IPS-18c (cell line): Measurements from ENCODE around the gene MYD88.

Experiments used
- H3K4me3 ChIP-seq: 2 replicates; pipeline ENCODE4 v1.7.0; 2013; ENCODE audit warnings: low read depth, mild to moderate bottlenecking, low read length, moderate library complexity; ENCODE audit not compliant: insufficient read depth
- H3K9me3 ChIP-seq: one replicate; pipeline ENCODE4 v1.6.1; 2013; ENCODE audit warnings: mild to moderate bottlenecking, low read length, moderate library complexity; ENCODE audit not compliant: control insufficient read depth, insufficient read depth

MYD88 gene

GRCh38 chr3:38120693-38121450 is 17.6 kb upstream of the MYD88 start:
- H3K4me3 ChIP-seq: no peak overlapping the region
- no peaks in the 10 kb centered on the region for H3K9me3 ChIP-seq

- Histone ChIP-seq H3K4me3 (no peak overlapping the region), H3K9me3 (no peaks in the 10 kb centered on the region)
These were observed 17.0 kb upstream of the MYD88 start for GRCh38 chr3:38121451-38121831.

GRCh38 chr3:38121832-38122461 is 16.5 kb upstream of the MYD88 start:
- Histone ChIP-seq H3K4me3 (no peak overlapping the region), H3K9me3 (no peaks in the 10 kb centered on the region)

GRCh38 chr3:38122712-38123290 is 15.7 kb upstream of the MYD88 start:
- no peak overlapping the region for H3K4me3 ChIP-seq

GRCh38 chr3:38124324-38125122 is 13.9 kb upstream of the MYD88 start:
- Histone ChIP-seq H3K4me3 (no peak overlapping the region), H3K9me3 (no peaks in the 10 kb centered on the region)

More at GRCh38 chr3:38122712-38123290, 15.7 kb upstream of the MYD88 start:
- no peaks in the 10 kb centered on the region for H3K9me3 ChIP-seq

- Histone ChIP-seq H3K9me3 (no peaks in the 10 kb centered on the region), H3K4me3 (no peak overlapping the region)
These were observed 12.9 kb upstream of the MYD88 start for GRCh38 chr3:38125305-38126120.

GRCh38 chr3:38126121-38126892 is 12.2 kb upstream of the MYD88 start:
- no peaks in the 10 kb centered on the region for H3K9me3 ChIP-seq

GRCh38 chr3:38127611-38128302 is 10.7 kb upstream of the MYD88 start:
- no peaks in the 10 kb centered on the region for H3K9me3 ChIP-seq

More at GRCh38 chr3:38126121-38126892, 12.2 kb upstream of the MYD88 start:
- H3K4me3 ChIP-seq: no peak overlapping the region

GRCh38 chr3:38128303-38128655 is 10.2 kb upstream of the MYD88 start:
- Histone ChIP-seq H3K4me3 (no peak overlapping the region), H3K9me3 (no peaks in the 10 kb centered on the region)

More at GRCh38 chr3:38127611-38128302, 10.7 kb upstream of the MYD88 start:
- H3K4me3 ChIP-seq: no peak overlapping the region

GRCh38 chr3:38129058-38129457 is 9.4 kb upstream of the MYD88 start:
- no peaks in the 10 kb centered on the region for H3K9me3 ChIP-seq

GRCh38 chr3:38130631-38131065 is 7.8 kb upstream of the MYD88 start:
- peaks cover 2% of the 10 kb centered on the region for H3K9me3 ChIP-seq
- no peak overlapping the region for H3K4me3 ChIP-seq

More at GRCh38 chr3:38129058-38129457, 9.4 kb upstream of the MYD88 start:
- H3K4me3 ChIP-seq: no peak overlapping the region

GRCh38 chr3:38131621-38132369 is 6.7 kb upstream of the MYD88 start:
- Histone ChIP-seq H3K4me3 (no peak overlapping the region; the same call in 1 of the 2 replicates), H3K9me3 (peaks cover 4% of the 10 kb centered on the region)

GRCh38 chr3:38133209-38133556 is 5.3 kb upstream of the MYD88 start:
- Histone ChIP-seq H3K4me3 (no peak overlapping the region), H3K9me3 (peaks cover 4% of the 10 kb centered on the region)

- no peak overlapping the region for H3K4me3 ChIP-seq
- H3K9me3 ChIP-seq: peaks cover 4% of the 10 kb centered on the region
These were observed 4.7 kb upstream of the MYD88 start for GRCh38 chr3:38133557-38134405.
